Astrocyte (in vitro differentiated cells and primary cell): ENCODE results near the gene TARS3. TPM values are rescaled to one million over a fixed set of nuclear protein-coding genes. Genes with fewer than 3 reads are reported as not detected.

Experiments
- DNase-seq: peaks from one replicate; pipeline ENCODE4 v3.0.0-alpha.2; 2010; ENCODE audit warnings: low read depth
- FAIRE-seq: peaks from 2 replicates; lab custom pipeline; 2011; peaks lifted over from hg19 to GRCh38; lab: Jason Lieb, UNC
- H2AFZ ChIP-seq: 2 replicates; pipeline ENCODE4 v1.6.0; 2012; ENCODE audit warnings: low read depth, low read length, inconsistent platforms
- H3K27ac ChIP-seq: 2 replicates; pipeline ENCODE4 v1.5.1; 2011; ENCODE audit warnings: low read depth, low read length, inconsistent platforms
- H3K27me3 ChIP-seq: 2 replicates; pipeline ENCODE4 v1.6.0; 2011; ENCODE audit warnings: low read length, inconsistent platforms; ENCODE audit not compliant: insufficient read depth
- H3K36me3 ChIP-seq: 2 replicates; pipeline ENCODE4 v1.5.1; 2011; ENCODE audit warnings: low read length, inconsistent platforms; ENCODE audit not compliant: insufficient read depth
- H3K4me1 ChIP-seq: 2 replicates; pipeline ENCODE4 v1.5.1; 2011; ENCODE audit warnings: low read length, inconsistent platforms; ENCODE audit not compliant: insufficient read depth
- H3K4me2 ChIP-seq: 2 replicates; pipeline ENCODE4 v1.6.0; 2012; ENCODE audit warnings: low read length, inconsistent platforms
- H3K4me3 ChIP-seq: 2 replicates; pipeline ENCODE4 v1.5.1; 2011; ENCODE audit warnings: low read depth, mild to moderate bottlenecking, low read length, inconsistent platforms; ENCODE audit not compliant: insufficient read depth
- H3K79me2 ChIP-seq: 2 replicates; pipeline ENCODE4 v1.6.0; 2012; ENCODE audit warnings: mild to moderate bottlenecking, low read length, inconsistent platforms; ENCODE audit not compliant: insufficient read depth
- H3K9ac ChIP-seq: 2 replicates; pipeline ENCODE4 v1.6.0; 2012; ENCODE audit warnings: mild to moderate bottlenecking, low read length, inconsistent platforms
- H3K9me3 ChIP-seq: 2 replicates; pipeline ENCODE4 v1.5.1; 2012; ENCODE audit warnings: low read depth, mild to moderate bottlenecking, low read length, inconsistent platforms; ENCODE audit not compliant: insufficient read depth
- H4K20me1 ChIP-seq: 2 replicates; pipeline ENCODE4 v1.6.0; 2012; ENCODE audit warnings: low read length, inconsistent platforms; ENCODE audit not compliant: insufficient read depth
- H3K27ac Mint-ChIP-seq: one replicate; pipeline ENCODE4 v1.8.0; 2021; ENCODE audit warnings: mild to moderate bottlenecking, mixed read lengths; ENCODE audit not compliant: unreplicated experiment
- H3K27me3 Mint-ChIP-seq: one replicate; pipeline ENCODE4 v1.8.0; 2021; ENCODE audit warnings: low read depth, mixed read lengths; ENCODE audit not compliant: unreplicated experiment
- H3K36me3 Mint-ChIP-seq: one replicate; pipeline ENCODE4 v1.8.0; 2021; ENCODE audit warnings: low read depth, mixed read lengths; ENCODE audit not compliant: unreplicated experiment
- H3K4me1 Mint-ChIP-seq: one replicate; pipeline ENCODE4 v1.8.0; 2021; ENCODE audit warnings: low read depth, mixed read lengths; ENCODE audit not compliant: unreplicated experiment
- H3K4me3 Mint-ChIP-seq: one replicate; pipeline ENCODE4 v1.8.0; 2021; ENCODE audit warnings: mild to moderate bottlenecking, moderate library complexity, mixed read lengths; ENCODE audit not compliant: unreplicated experiment
- H3K9me3 Mint-ChIP-seq: one replicate; pipeline ENCODE4 v1.8.0; 2021; ENCODE audit warnings: mild to moderate bottlenecking, mixed read lengths; ENCODE audit not compliant: unreplicated experiment
- CTCF ChIP-seq: IDR thresholded peaks from 2 replicates; pipeline ENCODE4 v1.5.1; 2011; ENCODE audit warnings: low read depth, mild to moderate bottlenecking, inconsistent platforms, low read length, moderate library complexity; ENCODE audit not compliant: insufficient read depth
- EZH2 ChIP-seq: IDR thresholded peaks from 2 replicates; pipeline ENCODE4 v1.6.1; 2012; ENCODE audit warnings: mild to moderate bottlenecking, low read length, inconsistent platforms; ENCODE audit not compliant: insufficient read depth
- total RNA-seq: library from RNA; stranded (reverse); gene quantifications from 2 replicates; pipeline ENCODE4 v1.2.1, GENCODE V29; 2021

The TARS3 gene
- total RNA-seq, 1 donor from 2014 or later = 15.7 TPM

DNA sequence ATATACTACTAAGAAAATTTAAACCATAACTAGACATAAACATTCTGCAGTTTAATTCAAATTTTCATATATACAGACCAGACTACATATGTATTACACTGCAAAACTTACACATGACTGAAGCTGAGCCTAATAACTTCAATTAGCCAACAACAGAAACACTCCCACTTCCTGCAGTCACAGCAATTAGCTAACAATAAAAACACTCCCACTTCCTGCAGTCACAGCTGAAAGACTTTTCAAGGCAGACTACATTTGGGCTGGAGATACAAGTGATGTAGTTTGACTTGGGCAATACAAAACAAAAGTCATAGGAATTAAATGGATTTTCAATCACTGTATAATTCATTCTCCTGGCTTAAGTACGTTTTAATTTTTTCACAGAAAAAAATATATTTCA is 82.4 kb downstream of the TARS3 start:
- H3K27ac ChIP-seq = no peak overlapping the region
- Mint-ChIP-seq H3K4me1 (peaks cover 3% of the 10 kb centered on the region), H3K27me3 (no peaks in the 10 kb centered on the region), H3K9me3 (no peaks in the 10 kb centered on the region), H3K4me3 (no peak overlapping the region), H3K36me3 (peaks cover 6% of the 10 kb centered on the region), H3K27ac (no peak overlapping the region)
- no peaks in the 10 kb centered on the region for H3K9me3 ChIP-seq
- H3K9ac ChIP-seq = peak overlapping the region; percentile 1
- no peak for TF ChIP-seq EZH2
- TF ChIP-seq CTCF = no peak
- peaks cover 17% of the 10 kb centered on the region for H3K79me2 ChIP-seq
- H2AFZ ChIP-seq = no peak overlapping the region
- no peak overlapping the region for H3K4me2 ChIP-seq
- H3K27me3 ChIP-seq = no peaks in the 10 kb centered on the region
- peaks cover 5% of the 10 kb centered on the region for H3K4me1 ChIP-seq
- peaks cover 37% of the 10 kb centered on the region for H3K36me3 ChIP-seq
- no peak overlapping the region for H3K4me3 ChIP-seq
- peaks cover 27% of the 10 kb centered on the region for H4K20me1 ChIP-seq
- no peak for FAIRE-seq
- DNase-seq = no peak

- peaks cover 6% of the 10 kb centered on the region for H3K36me3 Mint-ChIP-seq
- Histone ChIP-seq H3K4me1 (peaks cover 5% of the 10 kb centered on the region), H3K9me3 (no peaks in the 10 kb centered on the region), H3K36me3 (peaks cover 30% of the 10 kb centered on the region), H3K4me3 (no peak overlapping the region), H3K27ac (no peak overlapping the region), H3K27me3 (no peaks in the 10 kb centered on the region), H2AFZ (no peak overlapping the region), H3K9ac (no peak overlapping the region), H4K20me1 (peaks cover 22% of the 10 kb centered on the region), H3K4me2 (no peak overlapping the region), H3K79me2 (peaks cover 11% of the 10 kb centered on the region)
- H3K27ac Mint-ChIP-seq = no peak overlapping the region
- FAIRE-seq = peak; percentile 37
- H3K4me1 Mint-ChIP-seq = peaks cover 3% of the 10 kb centered on the region
- H3K4me3 Mint-ChIP-seq = no peak overlapping the region
- no peaks in the 10 kb centered on the region for H3K9me3 Mint-ChIP-seq
- H3K27me3 Mint-ChIP-seq = no peaks in the 10 kb centered on the region
- DNase-seq = peak; percentile 22
- TF ChIP-seq EZH2 = no peak
- TF ChIP-seq CTCF = peak; percentile 99
These were observed 83.0 kb downstream of the TARS3 start for GRCh38 chr15:101641129-101641764.

- no peak for TF ChIP-seq CTCF
- TF ChIP-seq EZH2 = no peak
- Histone ChIP-seq H4K20me1 (peaks cover 22% of the 10 kb centered on the region), H3K27me3 (no peaks in the 10 kb centered on the region), H3K4me2 (no peak overlapping the region), H2AFZ (no peak overlapping the region), H3K79me2 (peaks cover 11% of the 10 kb centered on the region), H3K9ac (no peak overlapping the region), H3K27ac (no peak overlapping the region), H3K4me1 (peaks cover 5% of the 10 kb centered on the region), H3K36me3 (peaks cover 21% of the 10 kb centered on the region), H3K4me3 (no peak overlapping the region), H3K9me3 (no peaks in the 10 kb centered on the region)
- DNase-seq (no peak), FAIRE-seq (no peak)
- Mint-ChIP-seq H3K4me3 (no peak overlapping the region), H3K9me3 (no peaks in the 10 kb centered on the region), H3K27ac (no peak overlapping the region), H3K4me1 (peaks cover 3% of the 10 kb centered on the region), H3K27me3 (no peaks in the 10 kb centered on the region), H3K36me3 (peaks cover 2% of the 10 kb centered on the region)
These were observed 84.6 kb downstream of the TARS3 start for GRCh38 chr15:101639667-101640066.
